OCI-LY1 (cell line): Measurements from ENCODE around the gene STK32C.

Experiments
- CTCF ChIP-seq: fragments of 200-600 bp; sonication (generic), shearing (Covaris generic); IDR thresholded peaks from 2 replicates; pipeline ENCODE4 v1.5.1; 2017; ENCODE audit warnings: mild to moderate bottlenecking, antibody characterized with exemption, low read length, moderate library complexity, mixed read lengths
- EZH2 ChIP-seq: fragments of 200-600 bp; sonication (generic), shearing (Covaris generic); IDR thresholded peaks from 2 replicates; pipeline ENCODE4 v1.8.0; 2017; ENCODE audit warnings: borderline replicate concordance, mixed run types, mild to moderate bottlenecking, antibody characterized with exemption, low read length, moderate library complexity, mixed read lengths

DNA sequence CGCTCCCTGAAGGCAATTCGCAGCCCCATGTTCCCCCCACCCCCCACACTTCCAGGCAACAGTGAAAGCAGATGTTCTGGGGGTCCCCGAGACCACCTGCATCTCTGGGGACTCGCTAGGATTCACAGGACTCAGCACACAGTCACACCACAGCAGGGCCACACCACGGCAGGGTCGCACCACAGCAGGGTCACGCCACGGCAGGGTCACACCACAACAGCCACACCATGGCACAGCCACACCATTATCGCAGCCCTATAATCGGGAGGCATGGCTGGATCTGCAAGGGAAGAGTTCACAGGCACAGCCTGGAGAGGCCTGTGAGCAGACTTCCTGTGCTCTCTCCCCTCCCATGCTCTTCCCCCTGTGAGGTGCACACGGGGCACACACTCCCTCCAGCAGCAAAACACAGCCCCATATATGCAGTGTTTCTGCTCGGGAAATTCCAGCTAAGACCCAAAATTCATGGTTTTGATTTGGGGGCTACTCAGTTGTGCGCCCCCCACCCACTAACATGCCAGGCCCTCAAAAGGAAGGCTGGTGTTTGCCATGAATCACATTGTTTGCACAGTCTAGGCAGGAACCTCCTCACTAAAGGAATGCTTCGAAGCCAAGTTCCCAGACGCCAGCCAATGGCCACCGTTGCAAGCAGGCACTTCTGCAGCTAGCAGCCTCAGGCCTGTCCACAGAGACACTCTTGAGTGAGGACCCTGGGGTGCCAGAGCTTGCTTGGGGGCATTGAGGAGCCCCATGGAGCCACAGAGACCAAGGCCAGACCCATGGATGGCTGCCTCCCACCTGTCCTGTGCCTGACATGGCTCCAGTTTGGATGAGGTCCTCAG lies 128.0 kb downstream of the STK32C start:
- TF ChIP-seq CTCF = no peak
- no peak for TF ChIP-seq EZH2
